ENCODE results near the gene RNU6-8. TPM values are rescaled to one million over a fixed set of nuclear protein-coding genes. Genes with fewer than 3 reads are reported as not detected.

RNU6-8 gene
- total RNA-seq, 1 experiment from 2014 or later, result not detected

DNA sequence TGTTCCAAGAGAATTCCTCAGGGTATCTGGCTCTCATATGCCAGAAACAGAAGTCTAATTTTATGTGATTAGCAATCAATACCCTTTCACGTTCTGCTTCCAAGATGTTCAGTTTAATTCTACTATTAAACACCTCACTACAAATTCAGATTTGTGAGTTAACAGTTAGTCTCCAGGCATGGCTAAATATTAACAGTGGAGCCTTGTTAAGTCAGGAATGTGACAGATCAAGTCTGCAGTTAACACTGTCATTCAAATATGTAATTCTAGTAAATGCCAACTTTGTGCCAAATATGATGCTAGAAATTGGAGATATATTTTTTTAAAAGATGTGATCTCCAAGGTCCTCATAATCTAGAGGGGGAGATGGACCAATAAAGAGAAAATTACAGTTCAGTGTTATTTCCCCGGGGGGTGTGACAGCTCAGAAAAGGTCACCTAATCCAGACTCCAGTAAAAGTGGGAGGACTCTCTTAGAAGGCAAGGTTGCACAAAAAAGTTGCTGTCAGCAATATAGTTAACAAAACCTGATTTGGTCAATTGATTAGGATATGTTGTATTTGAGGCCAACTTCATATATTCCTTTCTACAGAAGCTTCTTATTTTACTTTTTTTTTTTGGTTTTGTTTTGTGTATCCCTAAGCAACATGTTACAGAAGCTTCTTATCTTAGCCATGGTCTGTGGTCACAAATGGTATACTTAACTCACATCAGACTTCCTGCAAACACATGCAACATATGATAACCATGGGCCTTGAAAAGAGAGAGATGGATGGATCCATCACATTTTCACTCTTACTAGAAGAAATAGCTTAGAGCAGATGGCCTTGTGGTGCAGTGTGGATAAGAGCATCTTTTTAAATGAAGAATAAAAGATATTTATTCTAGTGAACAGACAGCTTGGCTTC lies 19.7 kb downstream of the RNU6-8 start (continued):
- TF ChIP-seq, protein P1, sequence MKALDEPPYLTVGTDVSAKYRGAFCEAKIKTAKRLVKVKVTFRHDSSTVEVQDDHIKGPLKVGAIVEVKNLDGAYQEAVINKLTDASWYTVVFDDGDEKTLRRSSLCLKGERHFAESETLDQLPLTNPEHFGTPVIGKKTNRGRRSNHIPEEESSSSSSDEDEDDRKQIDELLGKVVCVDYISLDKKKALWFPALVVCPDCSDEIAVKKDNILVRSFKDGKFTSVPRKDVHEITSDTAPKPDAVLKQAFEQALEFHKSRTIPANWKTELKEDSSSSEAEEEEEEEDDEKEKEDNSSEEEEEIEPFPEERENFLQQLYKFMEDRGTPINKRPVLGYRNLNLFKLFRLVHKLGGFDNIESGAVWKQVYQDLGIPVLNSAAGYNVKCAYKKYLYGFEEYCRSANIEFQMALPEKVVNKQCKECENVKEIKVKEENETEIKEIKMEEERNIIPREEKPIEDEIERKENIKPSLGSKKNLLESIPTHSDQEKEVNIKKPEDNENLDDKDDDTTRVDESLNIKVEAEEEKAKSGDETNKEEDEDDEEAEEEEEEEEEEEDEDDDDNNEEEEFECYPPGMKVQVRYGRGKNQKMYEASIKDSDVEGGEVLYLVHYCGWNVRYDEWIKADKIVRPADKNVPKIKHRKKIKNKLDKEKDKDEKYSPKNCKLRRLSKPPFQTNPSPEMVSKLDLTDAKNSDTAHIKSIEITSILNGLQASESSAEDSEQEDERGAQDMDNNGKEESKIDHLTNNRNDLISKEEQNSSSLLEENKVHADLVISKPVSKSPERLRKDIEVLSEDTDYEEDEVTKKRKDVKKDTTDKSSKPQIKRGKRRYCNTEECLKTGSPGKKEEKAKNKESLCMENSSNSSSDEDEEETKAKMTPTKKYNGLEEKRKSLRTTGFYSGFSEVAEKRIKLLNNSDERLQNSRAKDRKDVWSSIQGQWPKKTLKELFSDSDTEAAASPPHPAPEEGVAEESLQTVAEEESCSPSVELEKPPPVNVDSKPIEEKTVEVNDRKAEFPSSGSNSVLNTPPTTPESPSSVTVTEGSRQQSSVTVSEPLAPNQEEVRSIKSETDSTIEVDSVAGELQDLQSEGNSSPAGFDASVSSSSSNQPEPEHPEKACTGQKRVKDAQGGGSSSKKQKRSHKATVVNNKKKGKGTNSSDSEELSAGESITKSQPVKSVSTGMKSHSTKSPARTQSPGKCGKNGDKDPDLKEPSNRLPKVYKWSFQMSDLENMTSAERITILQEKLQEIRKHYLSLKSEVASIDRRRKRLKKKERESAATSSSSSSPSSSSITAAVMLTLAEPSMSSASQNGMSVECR (CRISPR knock-in tag; IDR thresholded peaks at IDR 0.05; ENCODE audit: borderline replicate concordance), result no peak
- TF ChIP-seq PRRX2 (CRISPR knock-in tag; IDR thresholded peaks at IDR 0.05), result no peak

DNA sequence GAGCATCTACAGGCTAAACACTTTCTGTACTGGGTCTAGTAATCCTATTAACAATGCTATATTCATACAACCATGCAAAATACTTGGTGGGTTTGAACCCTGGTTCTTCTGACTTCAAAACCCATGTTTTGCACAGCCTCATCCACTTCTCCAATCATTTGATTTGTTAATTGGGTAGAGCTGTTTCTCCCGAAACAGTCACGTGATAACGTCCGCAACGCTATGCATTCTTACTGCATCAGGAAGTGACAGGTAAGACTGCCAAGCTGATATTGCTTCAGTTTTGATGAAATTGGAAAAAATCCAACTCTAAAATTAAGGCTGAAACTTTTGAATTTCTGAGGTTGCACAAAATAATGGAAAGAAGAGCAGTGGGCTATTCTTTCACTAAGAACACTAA lies 31.6 kb downstream of the RNU6-8 start:
- DNase-seq (ENCODE audit: low spot score) (no peak), ATAC-seq (no peak)
- no peak overlapping the region for H3K4me3 Mint-ChIP-seq
- H3K4me1 Mint-ChIP-seq, result peaks cover 6% of the 10 kb centered on the region
- no peak overlapping the region for H3K27ac Mint-ChIP-seq
- H3K27me3 Mint-ChIP-seq (ENCODE audit: low read depth), result no peaks in the 10 kb centered on the region
- ChIA-PET CTCF (no interaction called here), POLR2A (no interaction called here)
- H3K36me3 Mint-ChIP-seq, result no peaks in the 10 kb centered on the region
- TF ChIP-seq ZNF423 (CRISPR knock-in tag; IDR thresholded peaks at IDR 0.05) (no peak), ZBTB21 (CRISPR knock-in tag; IDR thresholded peaks at IDR 0.05; ENCODE audit: borderline replicate concordance) (no peak), GRHL2 (CRISPR knock-in tag; IDR thresholded peaks at IDR 0.05; ENCODE audit: insufficient replicate concordance, severe bottlenecking) (no peak), ZNF138 (CRISPR knock-in tag; conservative IDR thresholded peaks at IDR 0.05) (no peak), ZNF232 (CRISPR knock-in tag; IDR thresholded peaks at IDR 0.05) (no peak), TCF7 (CRISPR knock-in tag; IDR thresholded peaks at IDR 0.05; ENCODE audit: low read depth) (no peak)
- TF ChIP-seq, protein P2, sequence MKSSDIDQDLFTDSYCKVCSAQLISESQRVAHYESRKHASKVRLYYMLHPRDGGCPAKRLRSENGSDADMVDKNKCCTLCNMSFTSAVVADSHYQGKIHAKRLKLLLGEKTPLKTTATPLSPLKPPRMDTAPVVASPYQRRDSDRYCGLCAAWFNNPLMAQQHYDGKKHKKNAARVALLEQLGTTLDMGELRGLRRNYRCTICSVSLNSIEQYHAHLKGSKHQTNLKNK (CRISPR knock-in tag; IDR thresholded peaks at IDR 0.05), result no peak
- TF ChIP-seq, protein P3, sequence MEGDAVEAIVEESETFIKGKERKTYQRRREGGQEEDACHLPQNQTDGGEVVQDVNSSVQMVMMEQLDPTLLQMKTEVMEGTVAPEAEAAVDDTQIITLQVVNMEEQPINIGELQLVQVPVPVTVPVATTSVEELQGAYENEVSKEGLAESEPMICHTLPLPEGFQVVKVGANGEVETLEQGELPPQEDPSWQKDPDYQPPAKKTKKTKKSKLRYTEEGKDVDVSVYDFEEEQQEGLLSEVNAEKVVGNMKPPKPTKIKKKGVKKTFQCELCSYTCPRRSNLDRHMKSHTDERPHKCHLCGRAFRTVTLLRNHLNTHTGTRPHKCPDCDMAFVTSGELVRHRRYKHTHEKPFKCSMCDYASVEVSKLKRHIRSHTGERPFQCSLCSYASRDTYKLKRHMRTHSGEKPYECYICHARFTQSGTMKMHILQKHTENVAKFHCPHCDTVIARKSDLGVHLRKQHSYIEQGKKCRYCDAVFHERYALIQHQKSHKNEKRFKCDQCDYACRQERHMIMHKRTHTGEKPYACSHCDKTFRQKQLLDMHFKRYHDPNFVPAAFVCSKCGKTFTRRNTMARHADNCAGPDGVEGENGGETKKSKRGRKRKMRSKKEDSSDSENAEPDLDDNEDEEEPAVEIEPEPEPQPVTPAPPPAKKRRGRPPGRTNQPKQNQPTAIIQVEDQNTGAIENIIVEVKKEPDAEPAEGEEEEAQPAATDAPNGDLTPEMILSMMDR (IDR thresholded peaks at IDR 0.05), result no peak
- no peaks in the 10 kb centered on the region for H3K9me3 Mint-ChIP-seq

DNA sequence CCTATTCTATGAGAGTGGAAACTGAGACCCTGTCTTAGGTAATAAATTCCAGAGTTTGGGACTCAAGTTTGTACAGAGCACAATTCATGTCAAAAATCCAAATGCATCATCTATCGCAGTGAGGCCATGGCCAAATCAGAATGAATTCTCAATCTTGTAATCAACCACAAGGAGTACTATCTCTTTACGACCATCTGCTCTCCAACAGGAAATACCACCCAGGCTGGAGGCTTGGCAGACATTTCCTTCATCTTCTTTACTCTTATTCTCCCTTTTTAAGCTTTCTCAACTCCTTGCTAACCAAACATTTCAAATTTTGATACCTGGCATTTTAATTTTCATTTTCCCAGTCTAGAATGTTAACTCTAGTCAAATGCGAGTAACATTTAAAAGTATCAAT lies 33.9 kb downstream of the RNU6-8 start:
- H3K27ac Mint-ChIP-seq, result no peak overlapping the region
- DNase-seq (ENCODE audit: low spot score) (no peak), ATAC-seq (no peak)
- POLR2A ChIA-PET, result no interaction called here
- TF ChIP-seq, protein P4, sequence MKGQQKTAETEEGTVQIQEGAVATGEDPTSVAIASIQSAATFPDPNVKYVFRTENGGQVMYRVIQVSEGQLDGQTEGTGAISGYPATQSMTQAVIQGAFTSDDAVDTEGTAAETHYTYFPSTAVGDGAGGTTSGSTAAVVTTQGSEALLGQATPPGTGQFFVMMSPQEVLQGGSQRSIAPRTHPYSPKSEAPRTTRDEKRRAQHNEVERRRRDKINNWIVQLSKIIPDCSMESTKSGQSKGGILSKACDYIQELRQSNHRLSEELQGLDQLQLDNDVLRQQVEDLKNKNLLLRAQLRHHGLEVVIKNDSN (CRISPR knock-in tag; IDR thresholded peaks at IDR 0.05), result no peak
- TF ChIP-seq, protein P5, sequence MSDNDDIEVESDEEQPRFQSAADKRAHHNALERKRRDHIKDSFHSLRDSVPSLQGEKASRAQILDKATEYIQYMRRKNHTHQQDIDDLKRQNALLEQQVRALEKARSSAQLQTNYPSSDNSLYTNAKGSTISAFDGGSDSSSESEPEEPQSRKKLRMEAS (CRISPR knock-in tag; IDR thresholded peaks at IDR 0.05), result no peak
- TF ChIP-seq ZNF416 (CRISPR knock-in tag; IDR thresholded peaks at IDR 0.05) (no peak), SMAD3 (CRISPR knock-in tag; IDR thresholded peaks at IDR 0.05; ENCODE audit: borderline replicate concordance) (no peak), ZNF671 (CRISPR knock-in tag; IDR thresholded peaks at IDR 0.05) (no peak), NFE2L1 (CRISPR knock-in tag; IDR thresholded peaks at IDR 0.05) (no peak), RORB (CRISPR knock-in tag; IDR thresholded peaks at IDR 0.05) (no peak), ZNF263 (CRISPR knock-in tag; IDR thresholded peaks at IDR 0.05; ENCODE audit: low read depth) (no peak)
- TF ChIP-seq, protein P6, sequence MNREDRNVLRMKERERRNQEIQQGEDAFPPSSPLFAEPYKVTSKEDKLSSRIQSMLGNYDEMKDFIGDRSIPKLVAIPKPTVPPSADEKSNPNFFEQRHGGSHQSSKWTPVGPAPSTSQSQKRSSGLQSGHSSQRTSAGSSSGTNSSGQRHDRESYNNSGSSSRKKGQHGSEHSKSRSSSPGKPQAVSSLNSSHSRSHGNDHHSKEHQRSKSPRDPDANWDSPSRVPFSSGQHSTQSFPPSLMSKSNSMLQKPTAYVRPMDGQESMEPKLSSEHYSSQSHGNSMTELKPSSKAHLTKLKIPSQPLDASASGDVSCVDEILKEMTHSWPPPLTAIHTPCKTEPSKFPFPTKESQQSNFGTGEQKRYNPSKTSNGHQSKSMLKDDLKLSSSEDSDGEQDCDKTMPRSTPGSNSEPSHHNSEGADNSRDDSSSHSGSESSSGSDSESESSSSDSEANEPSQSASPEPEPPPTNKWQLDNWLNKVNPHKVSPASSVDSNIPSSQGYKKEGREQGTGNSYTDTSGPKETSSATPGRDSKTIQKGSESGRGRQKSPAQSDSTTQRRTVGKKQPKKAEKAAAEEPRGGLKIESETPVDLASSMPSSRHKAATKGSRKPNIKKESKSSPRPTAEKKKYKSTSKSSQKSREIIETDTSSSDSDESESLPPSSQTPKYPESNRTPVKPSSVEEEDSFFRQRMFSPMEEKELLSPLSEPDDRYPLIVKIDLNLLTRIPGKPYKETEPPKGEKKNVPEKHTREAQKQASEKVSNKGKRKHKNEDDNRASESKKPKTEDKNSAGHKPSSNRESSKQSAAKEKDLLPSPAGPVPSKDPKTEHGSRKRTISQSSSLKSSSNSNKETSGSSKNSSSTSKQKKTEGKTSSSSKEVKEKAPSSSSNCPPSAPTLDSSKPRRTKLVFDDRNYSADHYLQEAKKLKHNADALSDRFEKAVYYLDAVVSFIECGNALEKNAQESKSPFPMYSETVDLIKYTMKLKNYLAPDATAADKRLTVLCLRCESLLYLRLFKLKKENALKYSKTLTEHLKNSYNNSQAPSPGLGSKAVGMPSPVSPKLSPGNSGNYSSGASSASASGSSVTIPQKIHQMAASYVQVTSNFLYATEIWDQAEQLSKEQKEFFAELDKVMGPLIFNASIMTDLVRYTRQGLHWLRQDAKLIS (CRISPR knock-in tag; IDR thresholded peaks at IDR 0.05; ENCODE audit: borderline replicate concordance), result no peak
- TF ChIP-seq, protein P7, sequence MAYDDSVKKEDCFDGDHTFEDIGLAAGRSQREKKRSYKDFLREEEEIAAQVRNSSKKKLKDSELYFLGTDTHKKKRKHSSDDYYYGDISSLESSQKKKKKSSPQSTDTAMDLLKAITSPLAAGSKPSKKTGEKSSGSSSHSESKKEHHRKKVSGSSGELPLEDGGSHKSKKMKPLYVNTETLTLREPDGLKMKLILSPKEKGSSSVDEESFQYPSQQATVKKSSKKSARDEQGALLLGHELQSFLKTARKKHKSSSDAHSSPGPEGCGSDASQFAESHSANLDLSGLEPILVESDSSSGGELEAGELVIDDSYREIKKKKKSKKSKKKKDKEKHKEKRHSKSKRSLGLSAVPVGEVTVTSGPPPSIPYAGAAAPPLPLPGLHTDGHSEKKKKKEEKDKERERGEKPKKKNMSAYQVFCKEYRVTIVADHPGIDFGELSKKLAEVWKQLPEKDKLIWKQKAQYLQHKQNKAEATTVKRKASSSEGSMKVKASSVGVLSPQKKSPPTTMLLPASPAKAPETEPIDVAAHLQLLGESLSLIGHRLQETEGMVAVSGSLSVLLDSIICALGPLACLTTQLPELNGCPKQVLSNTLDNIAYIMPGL (CRISPR knock-in tag; IDR thresholded peaks at IDR 0.05), result no peak
- peaks cover 6% of the 10 kb centered on the region for H3K4me1 Mint-ChIP-seq
- CTCF ChIA-PET, result no interaction called here
- H3K27me3 Mint-ChIP-seq (ENCODE audit: low read depth), result no peaks in the 10 kb centered on the region
- no peak overlapping the region for H3K4me3 Mint-ChIP-seq
- no peaks in the 10 kb centered on the region for H3K9me3 Mint-ChIP-seq
- no peaks in the 10 kb centered on the region for H3K36me3 Mint-ChIP-seq

All from WTC11 (cell line).